ENCODE measurements around the gene PRORP.
A peak's percentile ranks its signal among the peaks of the same experiment; 100 is the strongest.

The PRORP gene

GRCh38 chr14:35124127-35124526, 1.8 kb downstream of the PRORP start:
- no peak overlapping the region for H3K4me3 ChIP-seq (ENCODE audit: low read depth, low read length)
- no peaks in the 10 kb centered on the region; the same call in 1 of the 2 replicates for H3K4me1 ChIP-seq
- no peak for DNase-seq
- H3K36me3 ChIP-seq = peaks cover 4% of the 10 kb centered on the region; the same call in 1 of the 2 replicates
- H3K27me3 ChIP-seq = no peaks in the 10 kb centered on the region
- H3K9me3 ChIP-seq = no peaks in the 10 kb centered on the region
- no peak for TF ChIP-seq CTCF (IDR thresholded peaks at IDR 0.05; ENCODE audit: low read depth, low read length)

GRCh38 chr14:35133542-35134328, 11.4 kb downstream of the PRORP start:
- H3K4me1 ChIP-seq = no peaks in the 10 kb centered on the region
- peaks cover 18% of the 10 kb centered on the region for H3K36me3 ChIP-seq
- DNase-seq = no peak
- no peaks in the 10 kb centered on the region for H3K9me3 ChIP-seq
- H3K27me3 ChIP-seq = no peaks in the 10 kb centered on the region
- TF ChIP-seq CTCF (IDR thresholded peaks at IDR 0.05; ENCODE audit: low read depth, low read length) = no peak
- no peak overlapping the region for H3K4me3 ChIP-seq (ENCODE audit: low read depth, low read length)

GRCh38 chr14:35134329-35135123, 12.2 kb downstream of the PRORP start:
- no peak for DNase-seq
- peaks cover 18% of the 10 kb centered on the region for H3K36me3 ChIP-seq
- H3K27me3 ChIP-seq = no peaks in the 10 kb centered on the region
- TF ChIP-seq CTCF (IDR thresholded peaks at IDR 0.05; ENCODE audit: low read depth, low read length) = no peak
- no peak overlapping the region for H3K4me3 ChIP-seq (ENCODE audit: low read depth, low read length)
- no peaks in the 10 kb centered on the region for H3K4me1 ChIP-seq
- no peaks in the 10 kb centered on the region for H3K9me3 ChIP-seq

GRCh38 chr14:35138585-35138984, 16.2 kb downstream of the PRORP start:
- no peak overlapping the region for H3K4me3 ChIP-seq (ENCODE audit: low read depth, low read length)
- DNase-seq = no peak
- H3K27me3 ChIP-seq = no peaks in the 10 kb centered on the region
- H3K4me1 ChIP-seq = no peaks in the 10 kb centered on the region
- no peaks in the 10 kb centered on the region for H3K9me3 ChIP-seq
- peaks cover 15% of the 10 kb centered on the region for H3K36me3 ChIP-seq
- TF ChIP-seq CTCF (IDR thresholded peaks at IDR 0.05; ENCODE audit: low read depth, low read length) = no peak

- TF ChIP-seq CTCF (IDR thresholded peaks at IDR 0.05; ENCODE audit: low read depth, low read length) = peak; percentile 22; the same call in 1 of the 2 replicates
- no peaks in the 10 kb centered on the region for H3K27me3 ChIP-seq
- H3K4me3 ChIP-seq (ENCODE audit: low read depth, low read length) = no peak overlapping the region
- DNase-seq = no peak
- H3K4me1 ChIP-seq = no peaks in the 10 kb centered on the region
- no peaks in the 10 kb centered on the region for H3K36me3 ChIP-seq
- no peaks in the 10 kb centered on the region for H3K9me3 ChIP-seq
Measured at GRCh38 chr14:35140718-35141581, 18.6 kb downstream of the PRORP start.

Measured in BE2C (cell line).